ENCODE data around the gene OLFM4. TPM values are rescaled to one million over a fixed set of nuclear protein-coding genes. Genes with fewer than 3 reads are reported as not detected.

Gene OLFM4
- total and polyA plus RNA-seq, 2 donors from 2014 or later = 14.6 to 40.9 TPM

- FAIRE-seq (no peak), DNase-seq (no peak)
- no peak overlapping the region for H3K9ac ChIP-seq (ENCODE audit: low read length in 3 of 3)
- no peak overlapping the region for H3K4me3 ChIP-seq (ENCODE audit: low read length in 3 of 3)
- intact Hi-C loops (cut with DNase I) = no loop called here
- H3K9me3 ChIP-seq (ENCODE audit: control insufficient read depth in 2 of 3, insufficient read depth in 1 of 3, low read length in 3 of 3) = no peaks in the 10 kb centered on the region
- TF ChIP-seq CTCF (IDR thresholded peaks at IDR 0.05; ENCODE audit: borderline replicate concordance, extremely low read depth, insufficient read depth) = no peak
- no peaks in the 10 kb centered on the region for H3K27me3 ChIP-seq (ENCODE audit: control insufficient read depth, insufficient read depth, low read length)
- no peak overlapping the region for H3K27ac ChIP-seq (ENCODE audit: low read depth in 2 of 2, low read length in 2 of 2)
- no peaks in the 10 kb centered on the region for H3K36me3 ChIP-seq (ENCODE audit: control insufficient read depth in 2 of 3, insufficient read depth in 3 of 3, low read length in 3 of 3)
- H3K4me1 ChIP-seq (ENCODE audit: control insufficient read depth in 2 of 3, insufficient read depth in 2 of 3, low read depth in 1 of 3, low read length in 3 of 3) = no peaks in the 10 kb centered on the region
Measured at GRCh38 chr13:53100394-53101063, 71.9 kb downstream of the OLFM4 start.

Other genes starting within 250 kb of the OLFM4 start
- not detected for gene PCDH8, start 180.2 kb upstream of the OLFM4 start, total RNA-seq
- not detected for gene PCDH8, start 180.2 kb upstream of the OLFM4 start, polyA plus RNA-seq (ENCODE audit: insufficient read depth, low read depth, low replicate concordance)